ENCODE measurements around the gene ZNF316.

Gene ZNF316

GRCh38 chr7:6644728-6645127 lies 7.6 kb downstream of the ZNF316 start:
- Mint-ChIP-seq H3K4me3 (no peak overlapping the region), H3K36me3 (ENCODE audit: insufficient read depth) (peaks cover 28% of the 10 kb centered on the region), H3K9me3 (no peaks in the 10 kb centered on the region), H3K27me3 (no peaks in the 10 kb centered on the region), H3K27ac (peak overlapping the region in 1 of 2 donors; percentile 44), H3K4me1 (ENCODE audit: low read depth in 2 of 2) (peaks cover 11 to 20% of the 10 kb centered on the region in 2 donors)
- DNase-seq: no peak
- ATAC-seq (replicated peaks): no peak

GRCh38 chr7:6646465-6646864 lies 9.3 kb downstream of the ZNF316 start:
- H3K27ac Mint-ChIP-seq: peak overlapping the region in 1 of 2 donors; percentile 65
- H3K4me1 Mint-ChIP-seq (ENCODE audit: low read depth in 2 of 2): peaks cover 4 to 15% of the 10 kb centered on the region in 2 donors
- peaks cover 32% of the 10 kb centered on the region for H3K36me3 Mint-ChIP-seq (ENCODE audit: insufficient read depth)
- no peaks in the 10 kb centered on the region for H3K27me3 Mint-ChIP-seq
- no peak for ATAC-seq (replicated peaks)
- no peaks in the 10 kb centered on the region for H3K9me3 Mint-ChIP-seq
- H3K4me3 Mint-ChIP-seq: no peak overlapping the region
- DNase-seq: no peak

- Mint-ChIP-seq H3K4me3 (no peak overlapping the region), H3K27ac (peak overlapping the region in 1 of 2 donors; percentile 49), H3K27me3 (no peaks in the 10 kb centered on the region), H3K36me3 (ENCODE audit: insufficient read depth) (peaks cover 29% of the 10 kb centered on the region), H3K9me3 (no peaks in the 10 kb centered on the region), H3K4me1 (ENCODE audit: low read depth in 2 of 2) (peaks cover 4 to 15% of the 10 kb centered on the region in 2 donors)
- DNase-seq (no peak), ATAC-seq (replicated peaks) (no peak)
These were observed 10.0 kb downstream of the ZNF316 start for GRCh38 chr7:6647080-6647479.

GRCh38 chr7:6647541-6647940 lies 10.4 kb downstream of the ZNF316 start:
- DNase-seq (no peak), ATAC-seq (replicated peaks) (no peak)
- peaks cover 4 to 13% of the 10 kb centered on the region in 2 donors for H3K4me1 Mint-ChIP-seq (ENCODE audit: low read depth in 2 of 2)
- no peak overlapping the region for H3K4me3 Mint-ChIP-seq
- H3K27ac Mint-ChIP-seq: peak overlapping the region in 1 of 2 donors; percentile 49
- H3K36me3 Mint-ChIP-seq (ENCODE audit: insufficient read depth): peaks cover 29% of the 10 kb centered on the region
- H3K27me3 Mint-ChIP-seq: no peaks in the 10 kb centered on the region
- no peaks in the 10 kb centered on the region for H3K9me3 Mint-ChIP-seq

- Mint-ChIP-seq H3K4me3 (no peak overlapping the region), H3K4me1 (ENCODE audit: low read depth in 2 of 2) (peaks cover 4 to 10% of the 10 kb centered on the region in 2 donors), H3K36me3 (ENCODE audit: insufficient read depth) (peaks cover 29% of the 10 kb centered on the region), H3K9me3 (no peaks in the 10 kb centered on the region), H3K27ac (no peak overlapping the region), H3K27me3 (no peaks in the 10 kb centered on the region)
- ATAC-seq (replicated peaks) (no peak), DNase-seq (no peak)
These were observed 11.1 kb downstream of the ZNF316 start for GRCh38 chr7:6648066-6648814.

- Mint-ChIP-seq H3K9me3 (no peaks in the 10 kb centered on the region), H3K36me3 (ENCODE audit: insufficient read depth) (peaks cover 29% of the 10 kb centered on the region), H3K4me1 (ENCODE audit: low read depth in 2 of 2) (peaks cover 4 to 10% of the 10 kb centered on the region in 2 donors), H3K27ac (peak overlapping the region in 1 of 2 donors; percentile 76), H3K4me3 (no peak overlapping the region), H3K27me3 (no peaks in the 10 kb centered on the region)
- DNase-seq (no peak), ATAC-seq (replicated peaks) (no peak)
These were observed 11.6 kb downstream of the ZNF316 start for GRCh38 chr7:6648815-6649104.

- no peak for ATAC-seq (replicated peaks)
- DNase-seq: no peak
- peaks cover 29% of the 10 kb centered on the region for H3K36me3 Mint-ChIP-seq (ENCODE audit: insufficient read depth)
- peak overlapping the region in 1 of 2 donors; percentile 76 for H3K27ac Mint-ChIP-seq
- H3K9me3 Mint-ChIP-seq: no peaks in the 10 kb centered on the region
- no peak overlapping the region for H3K4me3 Mint-ChIP-seq
- H3K27me3 Mint-ChIP-seq: no peaks in the 10 kb centered on the region
- peaks cover 4 to 10% of the 10 kb centered on the region in 2 donors for H3K4me1 Mint-ChIP-seq (ENCODE audit: low read depth in 2 of 2)
These were observed 12.3 kb downstream of the ZNF316 start for GRCh38 chr7:6649241-6649961.

- no peaks in the 10 kb centered on the region for H3K9me3 Mint-ChIP-seq
- H3K4me1 Mint-ChIP-seq (ENCODE audit: low read depth in 2 of 2): peaks cover 4 to 10% of the 10 kb centered on the region in 2 donors
- ATAC-seq (replicated peaks): no peak
- no peak for DNase-seq
- H3K4me3 Mint-ChIP-seq: no peak overlapping the region
- H3K27ac Mint-ChIP-seq: no peak overlapping the region
- H3K36me3 Mint-ChIP-seq (ENCODE audit: insufficient read depth): peaks cover 34% of the 10 kb centered on the region
- no peaks in the 10 kb centered on the region for H3K27me3 Mint-ChIP-seq
These were observed 13.0 kb downstream of the ZNF316 start for GRCh38 chr7:6650086-6650485.

GRCh38 chr7:6650521-6651011 lies 13.4 kb downstream of the ZNF316 start:
- DNase-seq: no peak
- Mint-ChIP-seq H3K4me1 (ENCODE audit: low read depth in 2 of 2) (peaks cover 4 to 10% of the 10 kb centered on the region in 2 donors), H3K36me3 (ENCODE audit: insufficient read depth) (peaks cover 34% of the 10 kb centered on the region), H3K4me3 (no peak overlapping the region), H3K27ac (no peak overlapping the region), H3K27me3 (no peaks in the 10 kb centered on the region), H3K9me3 (no peaks in the 10 kb centered on the region)
- ATAC-seq (replicated peaks): no peak

- Mint-ChIP-seq H3K9me3 (no peaks in the 10 kb centered on the region), H3K4me1 (ENCODE audit: low read depth in 2 of 2) (peaks cover 0 to 4% of the 10 kb centered on the region in 2 donors), H3K36me3 (ENCODE audit: insufficient read depth) (peaks cover 26% of the 10 kb centered on the region), H3K27ac (no peak overlapping the region), H3K4me3 (no peak overlapping the region), H3K27me3 (no peaks in the 10 kb centered on the region)
- ATAC-seq (replicated peaks) (no peak), DNase-seq (no peak)
These were observed 14.8 kb downstream of the ZNF316 start for GRCh38 chr7:6651851-6652445.

- DNase-seq (no peak), ATAC-seq (replicated peaks) (no peak)
- Mint-ChIP-seq H3K27ac (no peak overlapping the region), H3K36me3 (ENCODE audit: insufficient read depth) (peaks cover 24% of the 10 kb centered on the region), H3K4me1 (ENCODE audit: low read depth in 2 of 2) (peaks cover 0 to 1% of the 10 kb centered on the region in 2 donors), H3K27me3 (no peaks in the 10 kb centered on the region), H3K4me3 (no peak overlapping the region), H3K9me3 (no peaks in the 10 kb centered on the region)
These were observed 15.4 kb downstream of the ZNF316 start for GRCh38 chr7:6652446-6653011.

- ATAC-seq (replicated peaks) (no peak), DNase-seq (no peak)
- H3K27me3 Mint-ChIP-seq: no peaks in the 10 kb centered on the region
- H3K36me3 Mint-ChIP-seq (ENCODE audit: insufficient read depth): peaks cover 24% of the 10 kb centered on the region
- no peaks in the 10 kb centered on the region for H3K9me3 Mint-ChIP-seq
- H3K27ac Mint-ChIP-seq: no peak overlapping the region
- peaks cover 0 to 4% of the 10 kb centered on the region in 2 donors for H3K4me1 Mint-ChIP-seq (ENCODE audit: low read depth in 2 of 2)
- H3K4me3 Mint-ChIP-seq: no peak overlapping the region
These were observed 16.2 kb downstream of the ZNF316 start for GRCh38 chr7:6653071-6654003.
